Colonic mucosa (tissue), 4 donors: ENCODE measurements around the gene SNCAIP. TPM values are rescaled to one million over a fixed set of nuclear protein-coding genes. Genes with fewer than 3 reads are reported as not detected.

Source experiments
- DNase-seq: peaks from one replicate; pipeline ENCODE4 v3.0.0-alpha.2; 2020
- H3K27ac ChIP-seq: fragments of 200-600 bp; one replicate; pipeline ENCODE4 v1.8.0; 2021
- H3K27me3 ChIP-seq: fragments of 200-600 bp; one replicate; pipeline ENCODE4 v1.8.0; 2021
- H3K36me3 ChIP-seq: fragments of 200-600 bp; one replicate; pipeline ENCODE4 v1.8.0; 2021
- H3K4me1 ChIP-seq: fragments of 200-600 bp; one replicate; pipeline ENCODE4 v1.8.0; 2021; ENCODE audit warnings: mild to moderate bottlenecking
- H3K4me3 ChIP-seq: fragments of 200-600 bp; one replicate; pipeline ENCODE4 v1.8.0; 2021
- H3K9ac ChIP-seq, 2 donors: one replicate each; pipeline ENCODE4 v1.7.0; 2013; ENCODE audit warnings: control low read depth in 2 of 2, low read depth in 2 of 2, low read length in 2 of 2
- H3K9me3 ChIP-seq: fragments of 200-600 bp; one replicate; pipeline ENCODE4 v1.8.0; 2021
- CTCF ChIP-seq: fragments of 200-600 bp; IDR thresholded peaks from one replicate; pipeline ENCODE4 v1.8.0; 2022; ENCODE audit warnings: antibody characterized with exemption, mild to moderate bottlenecking
- intact Hi-C: fragments of 100-400 bp; cut with DNase I; formaldehyde crosslinking; loops from one replicate; pipeline ENCODE4 v1.14.1; 2022
- total RNA-seq, 2 donors: library from RNA; stranded (reverse); fragmentation: NEBNext Ultra II Directional in 1 of 2; extraction: Animal tissue kit (Norgen Biotek cat#: 25700) in 1 of 2; gene quantifications; one replicate each; pipeline ENCODE4 v1.2.1, GENCODE V29; 2021
- donor health status: healthy.
- donor health status: DM: no; HTN: no; CAD: no.
- donor health status: DM: no; HTN: no; CAD: no.

The SNCAIP gene
- total RNA-seq, 2 donors from 2014 or later, result 0.84 to 1.3 TPM

- intact Hi-C loops, result loop anchor here (10.0 kb wide), 1 partner anchor 1106 kb away; no protein-coding TSS in a partner anchor
- H3K27me3 ChIP-seq, result no peaks in the 10 kb centered on the region
- H3K27ac ChIP-seq, result no peak overlapping the region
- no peak for DNase-seq
- TF ChIP-seq CTCF, result no peak
- H3K4me1 ChIP-seq, result no peaks in the 10 kb centered on the region
- H3K9me3 ChIP-seq, result no peaks in the 10 kb centered on the region
- no peaks in the 10 kb centered on the region for H3K36me3 ChIP-seq
- no peak overlapping the region for H3K4me3 ChIP-seq
- H3K9ac ChIP-seq, result no peak overlapping the region
These were observed 196.6 kb downstream of the SNCAIP start for GRCh38 chr5:122508623-122509022.

Other genes with a start within 250 kb of the SNCAIP start
- gene LOX, start 234.0 kb upstream of the SNCAIP start, total RNA-seq, result 1 to 10 TPM; 2.0 to 6.2 TPM
- under 1 TPM in 1 of 2 donors, not detected in 1; 0.20 TPM for gene ZNF474, start 182.7 kb upstream of the SNCAIP start, total RNA-seq